HUES64 (cell line): ENCODE data around the gene MRTO4.
"Not testable (repeated sequence)": the region's sequence is repeated elsewhere in the genome, so short reads cannot be mapped to it uniquely, and the experiment has no call there.

Experiments
- H3K27ac ChIP-seq: 2 replicates; pipeline ENCODE4 v1.7.0; 2013; ENCODE audit warnings: low read depth, low read length, inconsistent platforms
- H3K27me3 ChIP-seq: 2 replicates; pipeline ENCODE4 v1.6.1; 2013; ENCODE audit warnings: mild to moderate bottlenecking, low read length; ENCODE audit not compliant: insufficient read depth
- H3K36me3 ChIP-seq: 2 replicates; pipeline ENCODE4 v1.6.1; 2013; ENCODE audit warnings: mild to moderate bottlenecking, low read length; ENCODE audit not compliant: insufficient read depth
- H3K4me1 ChIP-seq: 2 replicates; pipeline ENCODE4 v1.6.1; 2013; ENCODE audit warnings: mild to moderate bottlenecking, low read length, moderate library complexity; ENCODE audit not compliant: insufficient read depth
- H3K4me3 ChIP-seq: 2 replicates; pipeline ENCODE4 v1.5.1; 2013; ENCODE audit warnings: mild to moderate bottlenecking, low read length, moderate library complexity
- H3K9ac ChIP-seq: 2 replicates; pipeline ENCODE4 v1.6.1; 2013; ENCODE audit warnings: mild to moderate bottlenecking, low read depth, low read length
- H3K9me3 ChIP-seq: 2 replicates; pipeline ENCODE4 v1.6.1; 2013; ENCODE audit warnings: low read depth, low read length; ENCODE audit not compliant: insufficient read depth
- WGBS: fragments of 150-250, 120-280 bp; methylation state at CpG from one replicate; pipeline ENCODE4 v1.1.7; 2013; ENCODE audit warnings: missing lambda C conversion rate; 5-methylcytosine and 5-hydroxymethylcytosine counted together

The MRTO4 gene

DNA sequence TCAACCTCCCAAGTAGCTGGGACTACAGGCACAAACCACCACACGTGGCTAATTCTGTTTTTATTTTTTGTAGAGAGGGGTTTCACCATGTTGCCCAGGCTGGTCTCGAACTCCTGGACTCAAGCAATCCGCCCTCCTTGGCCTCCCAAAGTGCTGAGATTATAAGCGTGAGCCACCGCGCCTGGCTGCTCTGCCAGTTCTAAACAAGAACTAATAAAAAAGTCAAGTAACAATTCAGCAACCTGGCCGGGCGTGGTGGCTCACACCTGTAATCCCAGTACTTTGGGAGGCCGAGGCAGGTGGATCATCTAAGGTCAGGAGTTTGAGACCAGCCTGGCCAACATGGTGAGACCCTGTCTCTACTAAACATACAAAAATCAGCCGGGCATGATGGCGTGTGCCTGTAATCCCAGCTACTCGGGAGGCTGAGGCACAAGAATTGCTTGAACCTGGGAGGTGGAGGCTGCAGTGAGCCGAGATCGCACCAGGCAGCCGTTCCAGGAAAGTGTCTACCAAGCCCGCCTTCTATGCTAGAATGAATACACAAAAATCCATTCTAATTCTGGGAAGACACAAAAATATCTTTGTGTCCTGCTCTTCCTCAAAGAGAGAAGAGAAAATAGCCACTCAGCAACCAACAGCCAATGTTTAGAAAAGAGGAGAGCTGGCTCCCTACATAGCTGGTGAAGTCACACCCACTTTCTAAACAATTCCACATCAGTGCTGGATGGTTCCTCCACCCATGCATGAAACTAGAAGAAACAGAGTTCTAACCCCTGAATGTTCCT lies 19.7 kb upstream of the MRTO4 start:
- H3K4me3 ChIP-seq, H3K9me3 ChIP-seq, H3K27ac ChIP-seq, H3K4me1 ChIP-seq, H3K27me3 ChIP-seq, H3K9ac ChIP-seq: not testable (repeated sequence)
- WGBS: 97% methylated on average over 16 of the region's 16 CpGs
- H3K36me3 ChIP-seq: peaks cover 87% of the 10 kb centered on the region

DNA sequence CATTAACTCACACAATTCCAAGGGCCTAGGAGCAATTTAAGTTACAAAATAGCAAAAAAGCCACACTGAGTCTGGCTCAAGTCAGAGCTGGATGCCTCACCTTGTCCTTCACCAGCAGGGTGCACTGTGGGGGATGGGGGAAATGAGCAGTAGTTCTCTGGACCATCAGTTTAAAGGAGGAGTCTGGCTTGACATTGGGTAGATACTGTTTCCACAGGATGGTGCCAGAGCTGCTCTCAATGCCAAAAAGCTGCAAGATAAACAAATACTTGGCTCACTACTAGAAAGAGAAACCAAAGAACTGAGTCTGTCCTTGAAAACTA lies 19.1 kb upstream of the MRTO4 start:
- Histone ChIP-seq H3K27ac (no peak overlapping the region), H3K36me3 (peaks cover 88% of the 10 kb centered on the region), H3K9ac (no peak overlapping the region), H3K9me3 (no peaks in the 10 kb centered on the region), H3K27me3 (no peaks in the 10 kb centered on the region), H3K4me1 (no peaks in the 10 kb centered on the region), H3K4me3 (no peak overlapping the region)

DNA sequence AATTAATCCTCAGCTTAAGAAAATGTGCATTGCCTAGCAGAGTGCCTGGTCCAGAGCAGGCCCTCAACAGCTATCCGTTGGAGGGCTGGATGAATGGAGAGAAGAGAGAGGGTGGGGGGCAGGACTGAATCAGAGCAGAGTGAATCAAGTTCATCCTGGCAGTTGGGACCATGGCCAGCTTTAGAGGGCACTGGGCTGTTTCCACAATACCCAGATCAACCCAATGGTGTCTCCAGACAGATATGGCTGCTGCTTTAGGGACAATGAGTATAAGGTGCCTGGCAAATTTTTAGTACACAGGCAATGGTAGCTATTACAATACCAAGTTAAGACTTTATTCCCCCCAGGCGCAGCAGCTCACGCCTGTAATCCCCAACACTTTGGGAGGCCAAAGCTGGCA lies 17.4 kb upstream of the MRTO4 start:
- WGBS: 96% methylated on average over 3 of the region's 3 CpGs
- no peaks in the 10 kb centered on the region for H3K9me3 ChIP-seq
- H3K4me1 ChIP-seq: no peaks in the 10 kb centered on the region
- H3K9ac ChIP-seq: no peak overlapping the region
- H3K36me3 ChIP-seq: peaks cover 91% of the 10 kb centered on the region
- H3K27ac ChIP-seq: no peak overlapping the region
- no peak overlapping the region for H3K4me3 ChIP-seq
- H3K27me3 ChIP-seq: no peaks in the 10 kb centered on the region

DNA sequence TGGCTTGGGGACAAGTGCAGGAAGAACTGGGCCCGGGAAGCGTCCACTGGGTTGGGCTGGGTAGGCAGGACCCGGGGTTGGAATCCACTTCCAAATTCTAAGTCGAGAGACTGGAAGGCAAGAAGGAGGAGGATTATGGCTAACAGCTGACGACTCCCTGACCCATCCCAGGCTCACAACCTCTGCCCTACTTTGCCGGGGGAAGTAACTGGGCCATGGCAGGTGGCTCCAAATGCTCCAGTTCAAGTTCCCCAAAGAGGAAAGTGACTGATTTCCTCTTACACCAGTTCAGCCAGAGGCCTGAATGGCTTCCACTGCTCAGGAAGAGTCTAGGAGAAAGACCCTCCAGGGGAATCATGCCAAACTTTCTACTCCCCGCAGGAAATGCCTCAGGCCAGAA lies 11.7 kb upstream of the MRTO4 start:
- no peak overlapping the region for H3K4me3 ChIP-seq
- 97% methylated on average over 7 of the region's 7 CpGs for WGBS

DNA sequence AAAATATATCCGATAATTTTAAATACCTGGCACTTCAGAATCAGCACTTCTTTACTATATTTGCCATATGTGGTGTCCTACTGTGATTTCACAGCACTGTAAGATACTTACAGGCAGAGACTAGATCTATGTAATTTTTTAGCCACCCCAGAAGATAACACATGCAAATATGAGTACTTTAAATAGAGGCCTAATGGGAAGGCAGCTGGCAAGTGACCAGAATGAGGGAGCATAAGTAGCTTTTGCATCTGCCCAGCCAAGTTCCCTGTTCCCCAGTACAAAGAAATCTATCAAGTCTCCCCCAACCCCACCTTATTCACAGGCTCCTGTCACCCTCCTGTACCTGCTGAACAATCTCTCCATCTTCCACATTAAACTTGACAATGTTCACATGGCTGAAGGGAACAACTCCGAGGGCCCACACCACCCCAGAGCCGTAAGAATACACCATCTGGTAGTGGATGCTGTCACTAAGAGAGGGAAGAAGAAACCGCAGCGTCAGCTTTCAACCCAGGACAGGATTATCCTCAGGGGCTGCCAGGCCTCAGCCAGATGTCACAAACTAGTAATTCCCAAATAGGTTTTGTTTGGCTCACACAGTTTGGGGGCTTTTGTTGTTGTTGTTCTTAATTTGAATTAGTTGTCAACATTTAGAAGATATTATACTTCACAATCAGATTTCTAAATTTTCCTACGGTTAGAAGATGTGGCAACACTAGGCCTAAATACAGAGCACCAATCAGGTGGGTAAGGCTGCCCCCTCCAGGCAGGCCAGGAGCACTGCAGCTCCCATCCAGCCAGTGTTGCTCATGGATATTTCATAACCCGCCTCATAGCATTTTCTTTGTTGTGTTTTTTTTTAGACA lies 10.7 kb upstream of the MRTO4 start:
- Histone ChIP-seq H3K27ac (no peak overlapping the region), H3K27me3 (no peaks in the 10 kb centered on the region), H3K9ac (no peak overlapping the region), H3K9me3 (no peaks in the 10 kb centered on the region), H3K36me3 (peaks cover 86% of the 10 kb centered on the region), H3K4me1 (no peaks in the 10 kb centered on the region), H3K4me3 (no peak overlapping the region)
- WGBS: 88% methylated on average over 7 of the region's 7 CpGs

More for the DNA sequence above, 11.7 kb upstream of the MRTO4 start:
- H3K9ac ChIP-seq: no peak overlapping the region
- no peak overlapping the region for H3K27ac ChIP-seq
- peaks cover 92% of the 10 kb centered on the region for H3K36me3 ChIP-seq
- no peaks in the 10 kb centered on the region for H3K4me1 ChIP-seq
- H3K27me3 ChIP-seq: no peaks in the 10 kb centered on the region
- no peaks in the 10 kb centered on the region for H3K9me3 ChIP-seq

DNA sequence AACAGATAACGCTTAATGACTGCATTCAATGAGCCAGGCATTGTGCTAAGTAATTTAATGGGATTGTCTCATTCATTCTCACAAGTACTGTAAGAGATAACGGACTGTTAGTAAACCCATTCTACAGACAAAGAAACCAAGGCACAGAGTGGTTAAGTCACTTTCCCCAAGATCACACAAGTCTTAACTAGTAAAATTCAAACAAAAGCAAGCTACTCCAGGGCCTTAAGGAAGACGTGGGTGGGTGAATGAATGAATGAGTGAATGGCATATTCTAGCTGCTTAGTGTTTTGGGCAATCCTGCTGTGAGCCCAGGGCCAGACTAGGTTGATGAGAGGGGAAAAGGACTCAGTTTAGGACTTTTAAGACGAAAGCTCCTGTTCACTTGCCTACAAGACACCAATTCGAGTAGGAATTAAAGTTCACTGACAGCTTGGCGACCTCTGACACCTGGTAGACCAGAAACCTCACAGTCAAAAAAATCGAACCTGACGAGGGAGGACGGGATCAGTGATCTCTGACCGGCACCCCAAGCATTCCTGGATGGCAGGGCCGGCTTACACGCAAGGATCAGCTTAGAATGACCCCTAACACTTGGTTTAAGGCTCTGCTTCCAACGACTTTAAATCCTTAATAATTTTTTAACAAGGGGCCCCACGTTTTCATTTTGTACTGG lies 838 bp upstream of the MRTO4 start:
- peak overlapping the region; percentile 100 for H3K9ac ChIP-seq
- no peaks in the 10 kb centered on the region for H3K27me3 ChIP-seq
- no peaks in the 10 kb centered on the region for H3K9me3 ChIP-seq
- WGBS: 15% methylated on average over 14 of the region's 14 CpGs
- peaks cover 14% of the 10 kb centered on the region for H3K4me1 ChIP-seq
- H3K27ac ChIP-seq: peak overlapping the region; percentile 99
- H3K36me3 ChIP-seq: peaks cover 16% of the 10 kb centered on the region
- H3K4me3 ChIP-seq: peak overlapping the region; percentile 99

DNA sequence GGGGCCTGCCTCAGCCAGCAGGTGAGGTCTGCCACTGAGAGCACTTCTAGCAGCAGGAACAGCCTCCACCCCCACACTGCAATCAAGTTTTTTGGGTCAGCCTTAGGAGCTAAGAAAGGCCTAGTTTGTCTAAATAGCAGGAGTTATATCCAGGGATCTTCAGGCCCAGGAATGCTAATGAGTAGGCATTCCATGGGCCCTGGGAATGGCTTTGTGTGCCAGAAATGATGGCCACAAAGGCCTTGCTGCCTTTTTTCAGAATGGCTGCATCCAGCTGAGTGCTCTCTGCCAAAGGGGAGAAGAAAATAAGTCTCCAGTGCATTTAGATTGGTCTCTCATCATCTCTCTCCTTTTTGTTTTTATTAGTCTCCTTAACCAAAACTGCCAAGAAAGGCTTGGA lies 2.8 kb downstream of the MRTO4 start:
- Histone ChIP-seq H3K36me3 (peaks cover 49% of the 10 kb centered on the region), H3K4me3 (no peak overlapping the region), H3K9ac (no peak overlapping the region), H3K27me3 (no peaks in the 10 kb centered on the region), H3K9me3 (no peaks in the 10 kb centered on the region), H3K4me1 (peaks cover 14% of the 10 kb centered on the region), H3K27ac (peak overlapping the region; percentile 46; the same call in 1 of the 2 replicates)

DNA sequence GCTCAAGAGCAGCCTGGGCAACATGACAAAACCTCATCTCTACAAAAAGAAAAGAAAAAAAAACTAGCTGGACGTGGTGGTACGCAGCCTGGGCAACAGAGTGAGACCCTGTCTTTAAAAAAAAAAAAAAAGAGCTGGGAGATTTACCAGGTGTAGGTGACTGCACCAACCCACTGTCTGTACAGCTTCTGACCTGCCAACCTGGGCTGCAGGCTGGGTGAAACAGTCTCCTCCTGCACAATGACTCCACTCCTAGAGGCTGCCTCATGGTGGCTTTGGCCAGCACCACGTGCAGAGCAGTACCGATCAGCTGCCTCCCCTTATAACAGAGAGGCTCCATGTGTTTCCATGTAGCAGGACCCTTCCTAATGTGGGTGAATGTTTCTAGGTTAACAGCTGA lies 3.7 kb downstream of the MRTO4 start:
- H3K9me3 ChIP-seq: no peaks in the 10 kb centered on the region
- H3K4me3 ChIP-seq: no peak overlapping the region
- H3K4me1 ChIP-seq: peaks cover 12% of the 10 kb centered on the region
- H3K27ac ChIP-seq: no peak overlapping the region
- 99% methylated on average over 4 of the region's 4 CpGs for WGBS
- no peaks in the 10 kb centered on the region for H3K27me3 ChIP-seq
- H3K36me3 ChIP-seq: peaks cover 58% of the 10 kb centered on the region
- H3K9ac ChIP-seq: no peak overlapping the region

DNA sequence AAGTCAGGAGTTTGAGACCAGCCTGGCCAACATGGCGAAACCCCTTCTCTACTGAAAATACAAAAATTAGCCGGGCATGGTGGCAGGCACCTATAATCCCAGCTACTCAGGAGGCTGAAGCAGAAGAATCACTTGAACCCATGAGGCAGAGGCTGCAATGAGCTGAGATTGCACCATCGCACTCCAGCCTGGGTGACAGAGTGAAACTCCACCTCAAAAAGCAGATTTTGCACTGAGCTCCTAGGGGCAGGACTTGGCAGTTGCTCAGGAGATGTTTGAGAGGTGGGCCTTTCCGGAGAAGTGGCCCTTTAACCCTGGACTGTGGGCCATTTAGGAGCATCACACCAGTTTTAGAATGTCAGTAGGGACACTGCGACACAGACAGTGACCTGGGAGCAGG lies 4.7 kb downstream of the MRTO4 start:
- Histone ChIP-seq H3K36me3 (peaks cover 65% of the 10 kb centered on the region), H3K4me1 (peaks cover 11% of the 10 kb centered on the region)
- not testable (repeated sequence) for H3K9me3 ChIP-seq, H3K27me3 ChIP-seq, H3K9ac ChIP-seq, H3K4me3 ChIP-seq, H3K27ac ChIP-seq
- 95% methylated on average over 5 of the region's 5 CpGs for WGBS

DNA sequence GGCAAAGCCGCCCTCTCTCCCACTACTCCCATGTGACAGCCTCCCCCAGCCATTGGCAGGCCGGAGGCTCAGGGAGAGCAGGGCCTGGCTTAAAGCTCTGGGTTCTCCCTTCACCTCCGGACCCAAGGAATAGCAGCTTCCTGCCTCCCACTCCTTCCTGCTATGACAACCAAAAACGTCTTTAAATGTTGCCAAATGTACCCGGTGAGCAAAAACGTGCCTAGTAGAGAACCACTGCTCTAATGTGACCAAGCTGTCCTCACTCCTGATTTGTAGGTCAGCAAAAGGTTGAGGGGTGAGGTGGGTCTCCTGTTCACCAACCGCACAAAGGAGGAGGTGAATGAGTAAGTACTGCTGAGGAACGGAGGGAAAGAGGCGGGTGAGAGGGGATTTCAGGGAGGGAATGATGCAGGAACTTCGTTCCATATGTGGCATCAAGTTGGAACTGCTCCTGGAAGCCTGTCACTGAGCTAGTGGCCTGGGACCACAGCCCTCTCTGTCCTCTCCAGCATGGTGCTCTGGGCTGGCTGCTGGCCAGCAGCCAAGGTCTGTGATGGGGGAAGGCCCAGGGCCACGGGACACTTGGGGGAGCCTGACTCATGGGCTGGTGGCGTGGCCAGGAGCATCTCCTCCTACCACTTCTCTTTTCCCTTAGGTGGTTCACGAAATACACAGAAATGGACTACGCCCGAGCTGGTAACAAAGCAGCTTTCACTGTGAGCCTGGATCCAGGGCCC lies 5.7 kb downstream of the MRTO4 start:
- Histone ChIP-seq H3K36me3 (peaks cover 65% of the 10 kb centered on the region), H3K27me3 (no peaks in the 10 kb centered on the region), H3K9me3 (no peaks in the 10 kb centered on the region), H3K9ac (no peak overlapping the region), H3K27ac (no peak overlapping the region), H3K4me3 (no peak overlapping the region), H3K4me1 (peaks cover 11% of the 10 kb centered on the region)
- 92% methylated on average over 15 of the region's 15 CpGs for WGBS

DNA sequence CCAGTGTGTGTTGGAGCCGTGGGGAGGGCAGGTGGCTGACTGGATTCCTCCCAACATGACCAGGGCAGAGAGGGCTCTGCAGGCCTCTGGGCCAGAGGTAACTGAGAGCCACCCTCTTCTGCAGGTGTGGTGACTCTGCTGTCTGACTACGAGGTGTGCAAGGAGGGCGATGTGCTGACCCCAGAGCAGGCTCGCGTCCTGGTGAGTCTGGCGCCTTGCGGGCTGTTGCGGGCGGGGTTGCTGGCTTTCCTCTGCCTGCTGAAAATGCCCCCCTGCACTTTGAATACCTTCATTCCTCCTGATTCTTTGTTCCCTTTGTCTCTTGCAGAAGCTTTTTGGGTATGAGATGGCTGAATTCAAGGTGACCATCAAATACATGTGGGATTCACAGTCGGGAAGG lies 6.7 kb downstream of the MRTO4 start:
- no peak overlapping the region for H3K9ac ChIP-seq
- H3K4me1 ChIP-seq: peaks cover 4% of the 10 kb centered on the region; the same call in 1 of the 2 replicates
- H3K27me3 ChIP-seq: no peaks in the 10 kb centered on the region
- WGBS: 96% methylated on average over 10 of the region's 10 CpGs
- peaks cover 65% of the 10 kb centered on the region for H3K36me3 ChIP-seq
- no peaks in the 10 kb centered on the region for H3K9me3 ChIP-seq
- no peak overlapping the region for H3K27ac ChIP-seq
- H3K4me3 ChIP-seq: no peak overlapping the region
